Body of pancreas (tissue), 4 donors: ENCODE data around the gene HSF5.

Experiments used
- POLR2A ChIP-seq, 3 donors: fragments of 450-650 bp; IDR thresholded peaks; one replicate each; pipeline ENCODE4 v1.6.1; 2016; ENCODE audit warnings: antibody characterized with exemption in 3 of 3, mild to moderate bottlenecking in 2 of 3
- TF ChIP-seq, protein P1 (sequence below), 7 experiments: fragments of 450-650 bp in 4 of 7; fragments of 200-600 bp in 3 of 7; sonication (generic) in 3 of 7; IDR thresholded peaks; one replicate each; pipeline ENCODE4 v1.5.1; 2016 to 2019; ENCODE audit warnings: antibody characterized with exemption in 7 of 7

- TF ChIP-seq POLR2A (IDR thresholded peaks at IDR 0.05): no peak
- TF ChIP-seq, protein P1, sequence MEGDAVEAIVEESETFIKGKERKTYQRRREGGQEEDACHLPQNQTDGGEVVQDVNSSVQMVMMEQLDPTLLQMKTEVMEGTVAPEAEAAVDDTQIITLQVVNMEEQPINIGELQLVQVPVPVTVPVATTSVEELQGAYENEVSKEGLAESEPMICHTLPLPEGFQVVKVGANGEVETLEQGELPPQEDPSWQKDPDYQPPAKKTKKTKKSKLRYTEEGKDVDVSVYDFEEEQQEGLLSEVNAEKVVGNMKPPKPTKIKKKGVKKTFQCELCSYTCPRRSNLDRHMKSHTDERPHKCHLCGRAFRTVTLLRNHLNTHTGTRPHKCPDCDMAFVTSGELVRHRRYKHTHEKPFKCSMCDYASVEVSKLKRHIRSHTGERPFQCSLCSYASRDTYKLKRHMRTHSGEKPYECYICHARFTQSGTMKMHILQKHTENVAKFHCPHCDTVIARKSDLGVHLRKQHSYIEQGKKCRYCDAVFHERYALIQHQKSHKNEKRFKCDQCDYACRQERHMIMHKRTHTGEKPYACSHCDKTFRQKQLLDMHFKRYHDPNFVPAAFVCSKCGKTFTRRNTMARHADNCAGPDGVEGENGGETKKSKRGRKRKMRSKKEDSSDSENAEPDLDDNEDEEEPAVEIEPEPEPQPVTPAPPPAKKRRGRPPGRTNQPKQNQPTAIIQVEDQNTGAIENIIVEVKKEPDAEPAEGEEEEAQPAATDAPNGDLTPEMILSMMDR (IDR thresholded peaks at IDR 0.05): no peak
These were observed 102.8 kb downstream of the HSF5 start for GRCh38 chr17:58385359-58385899.
